K562 (cell line): ENCODE results near the gene MILR1. TPM values are rescaled to one million over a fixed set of nuclear protein-coding genes. Genes with fewer than 3 reads are reported as not detected.

Experiments
- ARID1B ChIP-seq: fragments of 450-650 bp; IDR thresholded peaks from 2 replicates; pipeline ENCODE4 v1.6.1; 2016; ENCODE audit warnings: antibody characterized with exemption, mild to moderate bottlenecking, inconsistent platforms
- FOXA1 ChIP-seq: fragments of 450-650 bp; IDR thresholded peaks from 2 replicates; pipeline ENCODE4 v1.6.1; 2016; ENCODE audit warnings: mild to moderate bottlenecking, borderline replicate concordance
- HBP1 ChIP-seq: fragments of 450-650 bp; formaldehyde crosslinking; IDR thresholded peaks from 2 replicates; pipeline ENCODE4 v1.4.0; 2022; ENCODE audit warnings: missing genetic modification characterization
- MLLT1 ChIP-seq, 2 experiments: fragments of 450-650 bp; IDR thresholded peaks; 2 replicates each; pipeline ENCODE4 v1.6.1; 2016
- NFE2 ChIP-seq: IDR thresholded peaks from 2 replicates; pipeline ENCODE4 v1.6.1; 2014; ENCODE audit warnings: antibody characterized with exemption, low read depth
- PATZ1 ChIP-seq: fragments of 250-450 bp; sonication (Bioruptor Pico); IDR thresholded peaks from 2 replicates; pipeline ENCODE4 v1.5.0; 2020; ENCODE audit warnings: mild to moderate bottlenecking, borderline replicate concordance
- PREB ChIP-seq: sonication (generic); formaldehyde crosslinking; IDR thresholded peaks from 2 replicates; pipeline ENCODE4 v1.8.1; 2023; ENCODE audit warnings: mild to moderate bottlenecking, missing genetic modification reagents
- RBFOX2 ChIP-seq: fragments of 200-400 bp; formaldehyde crosslinking; IDR thresholded peaks from 2 replicates; pipeline ENCODE4 v1.6.1; 2017; ENCODE audit warnings: low read depth, mild to moderate bottlenecking, low read length, moderate library complexity
- RNF219 ChIP-seq: fragments of 250-450 bp; sonication (Bioruptor Pico); IDR thresholded peaks from 2 replicates; pipeline ENCODE4 v1.5.0; 2022; ENCODE audit warnings: mild to moderate bottlenecking
- SFPQ ChIP-seq: fragments of 200-400 bp; formaldehyde crosslinking; IDR thresholded peaks from 2 replicates; pipeline ENCODE4 v1.6.1; 2017; ENCODE audit warnings: mild to moderate bottlenecking, low read depth, low read length, moderate library complexity
- TARDBP ChIP-seq: fragments of 450-650 bp; IDR thresholded peaks from 2 replicates; pipeline ENCODE4 v1.6.1; 2016
- TCF7 ChIP-seq: sonication (generic); IDR thresholded peaks from 2 replicates; pipeline ENCODE4 v1.6.1; 2016; ENCODE audit warnings: antibody characterized with exemption, borderline replicate concordance
- ZBTB7A ChIP-seq: IDR thresholded peaks from 2 replicates; pipeline ENCODE4 v1.6.1; 2011; ENCODE audit warnings: low read depth, mild to moderate bottlenecking, low read length, moderate library complexity, borderline replicate concordance; ENCODE audit not compliant: control insufficient read depth
- ZEB2 ChIP-seq: fragments of 450-650 bp; IDR thresholded peaks from 2 replicates; pipeline ENCODE4 v1.6.1; 2016
- ZNF263 ChIP-seq: sonication (generic); formaldehyde crosslinking; IDR thresholded peaks from 2 replicates; pipeline ENCODE4 v1.8.0; 2022; ENCODE audit warnings: mild to moderate bottlenecking, missing genetic modification reagents, borderline replicate concordance
- ZNF583 ChIP-seq: fragments of 250-450 bp; sonication (Bioruptor Pico); IDR thresholded peaks from 2 replicates; pipeline ENCODE4 v1.4.0; 2020
- polyA plus RNA-seq, 8 experiments: library from polyadenylated mRNA; depleted of rRNA in 4 of 8; stranded (reverse) in 5 of 8; unstranded in 3 of 8; fragments of >200 nt; fragmentation: Nextera tagmentation in 2 of 8; fragmentation: Illumina TruSeq in 1 of 8; extraction: Ambion mirVana in 2 of 8; extraction: Trizol in 1 of 8; gene quantifications; 2 replicates each; pipeline versions ENCODE4 v1.2.1 to v1.2.3, GENCODE V29; 2011 to 2014; ENCODE audit warnings: inconsistent platforms in 1 of 8, missing spikeins in 1 of 8
- total RNA-seq, 7 experiments: library from RNA; depleted of rRNA in 6 of 7; stranded (reverse); fragments of >200 nt in 6 of 7; fragmentation: Illumina TruSeq in 2 of 7; extraction: Trizol in 2 of 7; gene quantifications; 2 replicates each; pipeline versions ENCODE4 v1.2.1 to v1.2.3, GENCODE V29; 2011 to 2021; ENCODE audit warnings: low replicate concordance in 1 of 7

MILR1 gene
- total and polyA plus RNA-seq, 9 of the 15 experiments (the other 6 are each of a cell fraction or from before 2014, with no cell fraction given): 3.8 to 14.1 (median 7.1) TPM

GRCh38 chr17:64504769-64505339 is 55.9 kb downstream of the MILR1 start (continued):
- TF ChIP-seq PATZ1 (CRISPR knock-in tag) (no peak), RNF219 (CRISPR knock-in tag) (no peak), HBP1 (CRISPR knock-in tag) (no peak), SFPQ (peak; percentile 65), TARDBP (no peak), RBFOX2 (no peak), FOXA1 (no peak), NFE2 (no peak), MLLT1 (IDR thresholded peaks at IDR 0.05) (peak in 1 of 2 experiments; percentile 45; a peak in 1 of 4 replicates), PREB (no peak), ZNF583 (CRISPR knock-in tag) (no peak), ZEB2 (no peak), ZBTB7A (no peak), ARID1B (peak; percentile 75), TCF7 (no peak), ZNF263 (CRISPR knock-in tag) (no peak)
